ENCODE measurements around the gene ELF3.

Gene ELF3

DNA sequence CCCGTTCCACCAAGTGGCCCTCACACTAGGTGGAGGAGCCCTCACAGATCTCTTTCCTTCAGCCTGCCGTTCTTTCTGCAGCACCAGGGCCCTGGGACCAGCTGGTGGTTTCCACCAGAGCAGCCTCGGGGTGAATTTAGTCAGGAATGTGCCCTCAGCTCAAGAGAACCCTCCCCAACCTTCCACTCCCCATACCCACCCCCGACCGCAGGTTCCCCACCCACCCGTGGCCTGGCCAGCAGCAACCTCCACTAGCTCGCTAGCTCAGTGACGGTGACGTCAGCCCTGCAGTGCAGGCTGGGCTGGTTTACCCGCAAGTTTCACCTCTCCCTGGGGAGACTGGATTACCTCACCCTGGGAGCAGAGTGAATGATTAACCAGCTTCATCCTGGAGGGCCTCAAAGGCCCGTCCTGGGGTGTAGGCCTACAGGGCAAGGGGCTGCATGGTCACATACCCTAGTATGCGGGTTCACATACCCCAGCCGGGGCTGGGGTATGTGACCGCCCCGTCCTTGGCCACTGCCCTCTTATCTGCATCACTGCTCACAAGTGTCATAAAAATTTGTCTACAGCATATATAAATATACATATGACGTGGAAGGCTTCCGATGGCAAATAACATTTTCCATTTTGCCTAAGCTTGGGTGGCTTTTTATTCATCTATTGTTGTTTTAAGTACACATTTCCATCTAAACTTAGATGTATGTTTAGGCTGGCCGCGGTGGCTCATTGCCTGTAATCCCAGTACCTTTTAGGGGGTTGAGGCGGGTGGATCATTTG lies 24.5 kb downstream of the ELF3 start:
- Histone ChIP-seq H3K27me3 (ENCODE audit: control insufficient read depth, insufficient read depth, low read length, poor library complexity, severe bottlenecking) (no peaks in the 10 kb centered on the region), H3K36me3 (ENCODE audit: control insufficient read depth, insufficient read depth, low read length) (no peaks in the 10 kb centered on the region), H3K4me1 (ENCODE audit: control insufficient read depth, insufficient read depth, low read length) (no peaks in the 10 kb centered on the region), H3K9me3 (ENCODE audit: control insufficient read depth, low read length) (no peaks in the 10 kb centered on the region), H3K27ac (ENCODE audit: insufficient read depth, low read depth, low read length, poor library complexity, severe bottlenecking) (no peak overlapping the region), H3K4me3 (ENCODE audit: insufficient read depth, low read depth, low read length) (no peak overlapping the region)
- 80 to 81% methylated on average over 18 to 20 of the region's 20 CpGs for WGBS, 2 experiments

DNA sequence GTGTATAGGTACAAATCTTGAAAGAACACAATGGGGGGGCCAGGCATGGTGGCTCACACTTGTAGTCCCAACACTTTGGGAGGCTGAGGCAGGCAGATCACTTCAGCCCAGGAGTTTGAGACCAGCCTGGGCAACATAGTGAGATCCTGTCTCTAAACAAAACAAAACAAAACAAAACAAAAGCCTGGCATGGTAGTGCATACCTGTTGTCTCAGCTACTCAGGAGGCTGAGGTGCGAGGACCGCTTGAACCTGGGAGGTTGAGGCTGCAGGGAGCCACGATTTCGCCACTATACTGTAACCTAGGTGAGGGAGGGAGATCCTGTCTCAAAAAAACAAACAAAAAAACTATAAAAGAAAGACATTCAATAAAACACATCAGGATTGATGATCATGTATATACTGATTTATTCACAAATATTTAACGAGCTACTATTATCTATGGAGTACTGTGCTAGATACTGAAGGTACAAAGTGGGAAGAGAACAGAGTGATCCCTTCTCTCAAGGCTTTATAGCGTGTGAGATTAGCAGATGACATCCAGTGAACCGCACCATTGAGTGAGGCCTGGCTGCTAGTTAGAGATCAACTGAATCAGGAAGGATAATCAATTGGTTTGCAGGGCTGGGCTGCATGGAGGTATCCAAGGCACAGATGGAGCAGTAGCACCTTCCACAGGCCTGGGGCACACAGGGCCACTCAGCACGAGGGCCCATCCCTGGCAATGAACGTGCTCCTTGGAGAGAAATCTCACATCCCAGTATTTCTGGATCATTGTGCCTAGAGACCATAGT lies 26.4 kb downstream of the ELF3 start:
- H3K27me3 ChIP-seq (ENCODE audit: control insufficient read depth, insufficient read depth, low read length, poor library complexity, severe bottlenecking): no peaks in the 10 kb centered on the region

DNA sequence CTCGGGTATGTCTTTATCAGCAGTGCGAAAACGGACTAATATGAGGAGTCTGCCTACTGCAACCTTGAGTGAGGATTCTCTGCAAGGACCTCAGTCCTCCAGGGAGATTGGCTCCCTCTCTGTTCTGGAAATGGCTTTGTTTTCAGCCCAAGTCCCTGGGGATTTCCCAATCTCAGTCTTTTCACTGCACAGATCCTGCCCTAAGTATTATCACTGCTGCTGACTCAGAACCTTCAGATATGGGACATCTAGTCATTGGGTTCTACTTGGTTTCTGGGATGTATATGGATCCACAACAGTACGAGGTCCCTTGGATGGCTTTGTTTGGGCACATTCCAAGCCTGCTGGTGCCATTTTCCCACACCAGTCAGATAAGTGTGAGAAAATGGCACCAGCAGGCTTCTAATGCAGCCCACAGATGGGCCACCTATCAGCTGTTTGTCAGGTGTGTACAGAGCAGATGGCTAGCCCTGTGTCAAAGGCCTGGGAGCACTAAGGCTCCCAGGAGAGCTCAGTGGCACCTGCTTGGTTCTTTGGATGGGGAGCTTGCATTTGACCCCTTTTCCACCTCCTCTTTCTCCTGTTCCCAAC lies 27.4 kb downstream of the ELF3 start:
- Histone ChIP-seq H3K27ac (ENCODE audit: insufficient read depth, low read depth, low read length, poor library complexity, severe bottlenecking) (no peak overlapping the region), H3K4me1 (ENCODE audit: control insufficient read depth, insufficient read depth, low read length) (no peaks in the 10 kb centered on the region), H3K27me3 (ENCODE audit: control insufficient read depth, insufficient read depth, low read length, poor library complexity, severe bottlenecking) (no peaks in the 10 kb centered on the region), H3K4me3 (ENCODE audit: insufficient read depth, low read depth, low read length) (no peak overlapping the region), H3K36me3 (ENCODE audit: control insufficient read depth, insufficient read depth, low read length) (no peaks in the 10 kb centered on the region), H3K9me3 (ENCODE audit: control insufficient read depth, low read length) (no peaks in the 10 kb centered on the region)
- WGBS, 2 experiments: 95 to 96% methylated on average over 4 of the region's 4 CpGs

More for the DNA sequence above, 26.4 kb downstream of the ELF3 start:
- WGBS, 2 experiments: 91 to 96% methylated on average over 9 of the region's 9 CpGs
- H3K4me3 ChIP-seq (ENCODE audit: insufficient read depth, low read depth, low read length): no peak overlapping the region
- no peaks in the 10 kb centered on the region for H3K36me3 ChIP-seq (ENCODE audit: control insufficient read depth, insufficient read depth, low read length)
- no peak overlapping the region for H3K27ac ChIP-seq (ENCODE audit: insufficient read depth, low read depth, low read length, poor library complexity, severe bottlenecking)
- no peaks in the 10 kb centered on the region for H3K4me1 ChIP-seq (ENCODE audit: control insufficient read depth, insufficient read depth, low read length)
- no peaks in the 10 kb centered on the region for H3K9me3 ChIP-seq (ENCODE audit: control insufficient read depth, low read length)

DNA sequence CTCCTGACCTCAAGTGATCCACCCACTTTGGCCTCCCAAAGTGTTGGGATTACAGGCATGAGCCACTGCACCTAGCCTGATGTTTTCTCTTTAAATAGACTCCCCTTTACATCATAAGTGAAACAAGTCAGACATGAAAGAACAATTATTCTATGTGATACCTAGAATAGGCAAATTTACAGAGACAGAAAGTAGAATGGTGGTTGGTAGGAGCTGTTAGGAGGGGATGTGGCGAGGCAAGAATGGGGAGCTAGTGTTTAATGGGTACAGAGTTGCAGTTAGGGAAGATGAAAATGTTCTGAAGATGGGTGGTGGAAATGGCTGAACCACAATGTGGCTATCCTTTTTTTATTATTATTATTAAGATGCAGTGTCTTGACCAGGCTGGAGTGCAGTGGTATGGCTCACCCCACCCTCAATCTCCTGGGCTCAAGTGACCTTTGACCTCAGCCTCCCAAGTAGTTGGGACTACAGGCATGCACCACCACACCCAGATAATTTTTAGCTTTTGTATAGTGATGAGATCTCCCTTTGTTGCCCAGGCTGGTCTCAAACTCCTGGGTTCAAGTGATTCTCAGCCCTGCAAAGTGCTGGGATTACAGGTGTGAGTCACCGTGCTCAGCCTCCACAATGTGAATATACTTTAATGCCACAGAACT lies 28.4 kb downstream of the ELF3 start:
- WGBS, 2 experiments: 90 to 93% methylated on average over 2 of the region's 2 CpGs
- Histone ChIP-seq H3K36me3 (ENCODE audit: control insufficient read depth, insufficient read depth, low read length) (no peaks in the 10 kb centered on the region), H3K9me3 (ENCODE audit: control insufficient read depth, low read length) (no peaks in the 10 kb centered on the region), H3K27me3 (ENCODE audit: control insufficient read depth, insufficient read depth, low read length, poor library complexity, severe bottlenecking) (no peaks in the 10 kb centered on the region), H3K4me1 (ENCODE audit: control insufficient read depth, insufficient read depth, low read length) (no peaks in the 10 kb centered on the region), H3K4me3 (ENCODE audit: insufficient read depth, low read depth, low read length) (no peak overlapping the region), H3K27ac (ENCODE audit: insufficient read depth, low read depth, low read length, poor library complexity, severe bottlenecking) (no peak overlapping the region)

DNA sequence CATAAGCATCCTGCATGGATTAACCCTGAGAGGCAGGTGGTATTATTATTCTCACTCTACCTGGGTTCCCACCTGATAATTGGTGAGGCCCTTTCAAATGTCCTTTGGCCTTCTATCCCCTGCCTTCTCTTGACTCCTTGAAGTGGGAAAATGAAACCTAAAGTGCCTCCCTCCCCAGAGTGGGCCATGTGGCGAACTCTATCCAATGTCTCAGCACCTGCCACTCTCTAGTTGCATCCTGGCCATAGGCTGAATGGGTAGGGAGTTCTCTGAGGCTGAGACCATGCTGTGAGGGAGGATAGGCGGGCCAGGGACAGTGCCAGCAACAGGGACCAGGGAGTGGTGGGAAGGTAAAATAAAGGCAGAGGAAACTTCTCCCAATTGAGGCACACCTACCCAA lies 35.3 kb downstream of the ELF3 start:
- H3K9me3 ChIP-seq (ENCODE audit: control insufficient read depth, low read length): no peaks in the 10 kb centered on the region
- no peaks in the 10 kb centered on the region for H3K36me3 ChIP-seq (ENCODE audit: control insufficient read depth, insufficient read depth, low read length)
- no peak overlapping the region for H3K4me3 ChIP-seq (ENCODE audit: insufficient read depth, low read depth, low read length)
- H3K27ac ChIP-seq (ENCODE audit: insufficient read depth, low read depth, low read length, poor library complexity, severe bottlenecking): no peak overlapping the region
- no peaks in the 10 kb centered on the region for H3K4me1 ChIP-seq (ENCODE audit: control insufficient read depth, insufficient read depth, low read length)
- no peaks in the 10 kb centered on the region for H3K27me3 ChIP-seq (ENCODE audit: control insufficient read depth, insufficient read depth, low read length, poor library complexity, severe bottlenecking)
- 89 to 100% methylated on average over 2 of the region's 2 CpGs for WGBS, 2 experiments

DNA sequence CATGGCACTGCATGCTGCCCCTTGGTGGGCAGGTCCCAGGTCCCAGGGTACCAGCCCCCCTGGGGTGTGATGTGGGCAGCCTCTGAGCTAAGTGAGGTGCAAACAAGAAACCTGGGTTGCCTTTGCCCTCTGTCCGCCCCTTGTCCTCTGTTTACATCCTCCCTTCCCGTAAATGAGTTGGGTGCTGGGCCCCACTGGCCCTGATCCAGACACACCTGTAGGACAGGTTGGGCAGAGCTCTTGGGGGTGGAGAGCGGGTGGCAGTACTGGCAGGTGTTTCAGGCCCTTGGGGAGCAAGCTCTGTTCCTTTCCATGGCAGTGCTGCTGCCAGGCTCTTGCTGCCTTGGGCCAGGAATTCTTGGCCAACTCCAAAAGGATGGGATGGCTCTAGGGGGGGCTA lies 35.8 kb downstream of the ELF3 start:
- H3K4me3 ChIP-seq (ENCODE audit: insufficient read depth, low read depth, low read length): no peak overlapping the region
- H3K27ac ChIP-seq (ENCODE audit: insufficient read depth, low read depth, low read length, poor library complexity, severe bottlenecking): no peak overlapping the region
- H3K27me3 ChIP-seq (ENCODE audit: control insufficient read depth, insufficient read depth, low read length, poor library complexity, severe bottlenecking): no peaks in the 10 kb centered on the region
- H3K9me3 ChIP-seq (ENCODE audit: control insufficient read depth, low read length): no peaks in the 10 kb centered on the region
- 93 to 94% methylated on average over 3 of the region's 3 CpGs for WGBS, 2 experiments
- H3K4me1 ChIP-seq (ENCODE audit: control insufficient read depth, insufficient read depth, low read length): no peaks in the 10 kb centered on the region
- no peaks in the 10 kb centered on the region for H3K36me3 ChIP-seq (ENCODE audit: control insufficient read depth, insufficient read depth, low read length)

DNA sequence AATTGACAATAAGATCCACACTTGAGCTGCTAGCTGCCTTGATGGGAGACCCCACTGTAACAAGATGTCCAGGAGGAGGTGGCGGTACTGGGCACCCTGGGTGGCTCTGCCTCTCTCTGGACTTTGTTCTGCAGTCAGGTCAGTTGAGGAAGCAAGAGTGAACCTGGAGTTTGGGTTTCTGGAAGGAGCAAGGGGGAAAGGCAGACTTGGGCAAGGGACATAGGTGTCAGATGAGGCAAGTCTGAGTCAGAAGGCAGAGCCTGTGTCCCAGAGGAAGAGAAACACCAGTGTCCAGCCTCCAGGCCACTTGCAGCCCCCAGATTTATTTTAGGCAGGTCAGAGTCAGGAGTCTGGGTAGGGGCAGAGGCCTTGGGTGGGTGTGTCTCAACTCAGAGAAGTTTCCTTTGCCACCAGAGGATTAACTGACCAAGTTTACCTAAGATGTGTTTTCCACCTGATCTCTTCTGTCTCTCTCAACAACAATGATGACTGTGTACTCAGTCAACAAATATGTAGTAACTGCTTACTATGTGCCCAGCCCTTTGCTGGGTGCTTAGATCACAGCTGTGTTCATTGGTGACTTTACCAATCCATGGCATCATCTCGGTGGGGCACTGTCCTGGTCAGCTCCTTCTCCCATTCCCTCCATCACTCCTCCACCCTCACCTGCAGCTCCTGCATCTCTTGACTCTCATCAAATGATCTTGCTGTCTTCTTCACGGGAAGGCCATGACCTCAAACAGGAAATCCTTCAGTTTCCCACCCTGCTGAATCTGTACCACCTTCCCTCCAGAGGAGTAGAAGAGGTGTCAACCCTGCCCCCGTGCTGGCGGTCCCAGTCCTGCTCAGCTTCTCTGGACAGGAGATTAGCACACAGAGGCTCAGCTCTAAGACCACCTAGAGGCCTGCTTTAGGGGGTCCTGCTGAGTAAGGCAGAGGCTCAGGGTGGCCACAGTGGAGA lies 36.6 kb downstream of the ELF3 start:
- WGBS, 2 experiments: 86 to 90% methylated on average over 5 of the region's 5 CpGs
- Histone ChIP-seq H3K36me3 (ENCODE audit: control insufficient read depth, insufficient read depth, low read length) (no peaks in the 10 kb centered on the region), H3K27ac (ENCODE audit: insufficient read depth, low read depth, low read length, poor library complexity, severe bottlenecking) (no peak overlapping the region), H3K27me3 (ENCODE audit: control insufficient read depth, insufficient read depth, low read length, poor library complexity, severe bottlenecking) (no peaks in the 10 kb centered on the region), H3K4me3 (ENCODE audit: insufficient read depth, low read depth, low read length) (no peak overlapping the region), H3K9me3 (ENCODE audit: control insufficient read depth, low read length) (no peaks in the 10 kb centered on the region), H3K4me1 (ENCODE audit: control insufficient read depth, insufficient read depth, low read length) (no peaks in the 10 kb centered on the region)

DNA sequence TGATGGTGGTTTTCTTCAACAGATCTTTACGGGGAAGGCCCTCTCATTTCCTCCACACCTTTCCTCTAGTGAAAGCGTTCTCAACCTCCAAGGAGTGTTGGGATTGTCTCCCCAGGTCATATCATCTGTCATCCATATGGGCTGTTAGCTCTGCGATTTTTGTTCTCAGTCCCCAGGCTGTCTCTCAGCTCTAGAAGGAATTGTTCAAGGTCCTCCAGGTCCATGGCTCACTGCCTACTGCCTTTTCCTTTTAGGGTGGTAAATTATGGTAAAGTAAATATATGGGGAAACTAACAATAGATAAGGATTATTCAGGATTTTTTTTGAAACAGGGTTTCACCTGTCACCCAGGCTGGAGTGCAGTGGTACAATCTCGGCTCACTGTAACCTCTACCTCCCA lies 37.6 kb downstream of the ELF3 start:
- Histone ChIP-seq H3K4me3 (ENCODE audit: insufficient read depth, low read depth, low read length) (no peak overlapping the region), H3K4me1 (ENCODE audit: control insufficient read depth, insufficient read depth, low read length) (no peaks in the 10 kb centered on the region), H3K9me3 (ENCODE audit: control insufficient read depth, low read length) (no peaks in the 10 kb centered on the region), H3K36me3 (ENCODE audit: control insufficient read depth, insufficient read depth, low read length) (no peaks in the 10 kb centered on the region), H3K27ac (ENCODE audit: insufficient read depth, low read depth, low read length, poor library complexity, severe bottlenecking) (no peak overlapping the region), H3K27me3 (ENCODE audit: control insufficient read depth, insufficient read depth, low read length, poor library complexity, severe bottlenecking) (no peaks in the 10 kb centered on the region)
- 86 to 93% methylated on average over 4 of the region's 4 CpGs for WGBS, 2 experiments

DNA sequence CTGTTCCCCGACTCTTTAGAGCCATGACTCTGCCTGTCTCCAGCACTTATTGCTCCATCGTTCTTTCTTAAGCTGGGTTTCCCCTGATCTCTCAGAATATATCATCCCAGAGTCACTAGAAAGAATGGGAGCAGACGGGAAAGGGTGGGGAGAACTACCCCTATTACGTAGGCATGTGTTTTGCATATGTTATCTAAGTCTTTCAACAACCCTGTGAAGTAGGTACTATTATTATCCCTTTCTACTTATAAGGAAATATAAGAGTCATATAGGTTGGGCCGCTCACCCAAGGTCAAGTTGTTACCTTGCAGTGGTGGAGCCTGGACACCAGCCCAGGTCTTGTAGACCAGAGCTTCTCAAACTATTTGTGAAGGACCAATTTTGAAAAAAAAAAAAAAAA lies 38.7 kb downstream of the ELF3 start:
- 82 to 96% methylated on average over 4 to 5 of the region's 5 CpGs for WGBS, 2 experiments
- H3K36me3 ChIP-seq (ENCODE audit: control insufficient read depth, insufficient read depth, low read length): no peaks in the 10 kb centered on the region
- H3K27me3 ChIP-seq (ENCODE audit: control insufficient read depth, insufficient read depth, low read length, poor library complexity, severe bottlenecking): no peaks in the 10 kb centered on the region
- H3K4me1 ChIP-seq (ENCODE audit: control insufficient read depth, insufficient read depth, low read length): no peaks in the 10 kb centered on the region
- no peaks in the 10 kb centered on the region for H3K9me3 ChIP-seq (ENCODE audit: control insufficient read depth, low read length)
- no peak overlapping the region for H3K4me3 ChIP-seq (ENCODE audit: insufficient read depth, low read depth, low read length)
- no peak overlapping the region for H3K27ac ChIP-seq (ENCODE audit: insufficient read depth, low read depth, low read length, poor library complexity, severe bottlenecking)
